HG03066 (cell line): ENCODE results near the gene TARS3.
"Not testable (repeated sequence)": the region's sequence is repeated elsewhere in the genome, so short reads cannot be mapped to it uniquely, and the experiment has no call there.

Source experiments
- ATAC-seq: cut with Tn5 transposase; IDR thresholded peaks from one replicate; pipeline ENCODE4 v1.9.1; 2021; ENCODE audit warnings: low read depth; ENCODE audit not compliant: unreplicated experiment

Gene TARS3

GRCh38 chr15:101723874-101724674 is at the start of gene TARS3:
TARS3 (minus strand) TSS chr15:101724473; CDS start chr15:101724387, 86 bp downstream.
- ATAC-seq = peak; percentile 79

DNA sequence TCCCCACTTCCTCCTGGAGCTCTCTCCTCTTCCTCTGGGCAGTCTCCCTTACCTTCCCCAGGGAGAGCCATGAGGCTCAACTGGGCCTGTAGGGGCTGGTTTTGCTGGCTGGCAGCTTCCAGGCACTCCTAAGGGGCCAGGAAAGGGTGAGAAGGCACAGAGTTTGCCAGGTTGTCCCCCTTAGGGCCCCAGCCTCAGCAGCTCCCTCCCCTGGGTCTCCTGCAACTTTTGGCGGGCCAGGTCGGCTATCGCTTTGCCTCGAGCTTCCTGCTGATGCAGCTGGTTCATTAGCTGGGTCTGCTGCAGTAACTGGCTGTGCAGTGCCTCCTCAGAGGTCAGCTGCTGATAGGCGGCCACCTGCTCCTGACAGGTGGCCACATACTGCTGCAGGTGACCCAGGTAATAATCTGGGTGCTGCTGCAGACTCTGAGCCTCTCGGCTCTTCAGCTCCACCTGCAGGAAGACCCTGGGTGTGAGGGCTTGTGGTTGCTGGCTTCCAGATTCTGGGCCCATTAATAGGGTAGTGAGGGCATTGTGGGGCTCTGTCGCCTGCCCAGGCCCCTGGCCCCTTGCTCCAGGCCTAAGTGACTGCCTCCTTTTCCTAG is 49.3 kb upstream of the TARS3 start:
- no peak for ATAC-seq

DNA sequence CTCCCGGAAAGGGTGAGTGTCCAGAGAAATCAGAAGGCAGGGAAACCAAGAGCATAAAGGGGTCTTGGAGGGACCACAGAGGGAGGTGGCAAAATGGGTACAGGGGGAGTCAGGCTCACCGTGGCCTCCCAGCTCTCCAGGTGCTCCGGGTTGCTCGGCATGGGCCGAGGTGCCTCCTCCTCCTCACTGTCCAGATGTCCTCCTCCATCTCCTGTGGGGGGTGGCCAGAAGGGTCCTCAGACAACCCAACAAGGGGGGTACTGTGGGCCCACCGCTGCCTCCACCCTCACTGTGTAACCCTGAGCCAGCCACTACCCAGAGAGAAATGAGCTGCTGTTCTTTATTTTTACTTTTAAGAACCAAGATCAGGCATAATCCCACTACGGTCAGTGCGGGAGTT is 48.6 kb upstream of the TARS3 start:
- ATAC-seq = no peak

DNA sequence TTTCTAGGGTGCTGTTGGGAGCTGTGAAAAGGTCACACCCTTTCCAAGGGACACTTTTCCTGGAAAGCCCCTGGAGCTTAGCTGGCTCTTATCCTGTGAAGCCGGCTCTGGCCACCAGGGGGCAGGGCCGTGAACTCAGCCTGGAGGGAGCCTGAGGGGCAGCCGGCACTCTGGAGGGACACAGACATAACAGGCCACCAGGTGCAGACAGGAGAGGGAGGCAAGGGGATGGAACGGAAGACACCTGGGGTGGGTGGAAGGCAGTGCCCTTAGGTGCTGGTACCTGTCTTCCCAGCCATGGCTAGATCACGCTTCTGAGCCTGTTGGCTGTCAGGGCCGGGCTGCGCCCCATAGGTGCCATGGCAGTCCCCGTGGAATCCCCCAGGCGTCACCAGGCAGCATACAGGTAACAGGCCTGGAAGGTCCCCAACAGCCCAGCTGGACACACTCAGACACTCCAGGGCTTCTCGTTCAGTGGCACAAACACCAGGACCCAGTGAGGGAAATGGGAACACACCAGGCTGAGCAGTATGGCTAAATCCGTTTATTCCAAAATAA is 42.9 kb upstream of the TARS3 start:
- ATAC-seq = not testable (repeated sequence)

DNA sequence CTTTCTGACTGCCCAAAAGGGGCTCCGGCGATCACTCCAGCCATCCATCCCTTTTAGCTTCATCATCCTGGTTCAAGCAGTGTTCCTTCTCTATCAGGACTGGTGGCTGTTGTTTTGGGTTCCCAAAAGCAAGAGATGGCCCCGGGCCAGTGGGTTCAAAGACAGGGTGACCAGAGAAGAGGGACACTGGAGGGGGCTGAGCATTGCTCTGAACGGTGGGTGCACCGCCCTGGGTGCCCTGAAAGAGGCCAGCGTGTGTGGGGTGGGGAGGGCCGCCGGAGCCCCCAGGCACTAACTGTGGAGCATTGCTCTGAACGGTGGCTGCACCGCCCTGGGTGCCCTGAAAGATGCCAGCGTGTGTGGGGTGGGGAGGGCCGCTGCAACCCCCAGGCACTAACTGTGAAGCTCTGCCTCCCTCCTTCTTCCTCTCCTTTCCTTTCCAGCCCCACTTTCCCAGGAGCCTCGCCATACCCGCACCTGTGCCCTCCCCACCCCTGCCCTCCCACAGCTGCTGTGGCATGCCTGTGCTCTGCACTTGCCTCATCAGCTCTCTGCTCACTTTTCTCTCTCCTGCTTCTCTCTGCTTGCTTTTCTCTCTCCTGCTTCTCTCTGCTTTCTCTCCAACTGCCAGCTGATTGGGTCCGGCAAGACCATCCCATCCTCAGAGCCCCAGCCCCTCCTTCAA is 41.6 kb upstream of the TARS3 start:
- ATAC-seq = no peak

GRCh38 chr15:101765340-101765671 is 41.0 kb upstream of the TARS3 start:
- not testable (repeated sequence) for ATAC-seq

GRCh38 chr15:101764669-101765339 is 40.5 kb upstream of the TARS3 start:
- not testable (repeated sequence) for ATAC-seq

GRCh38 chr15:101746716-101747082 is 22.4 kb upstream of the TARS3 start:
- peak; percentile 36 for ATAC-seq

GRCh38 chr15:101734837-101735236 is 10.6 kb upstream of the TARS3 start:
- not testable (repeated sequence) for ATAC-seq

DNA sequence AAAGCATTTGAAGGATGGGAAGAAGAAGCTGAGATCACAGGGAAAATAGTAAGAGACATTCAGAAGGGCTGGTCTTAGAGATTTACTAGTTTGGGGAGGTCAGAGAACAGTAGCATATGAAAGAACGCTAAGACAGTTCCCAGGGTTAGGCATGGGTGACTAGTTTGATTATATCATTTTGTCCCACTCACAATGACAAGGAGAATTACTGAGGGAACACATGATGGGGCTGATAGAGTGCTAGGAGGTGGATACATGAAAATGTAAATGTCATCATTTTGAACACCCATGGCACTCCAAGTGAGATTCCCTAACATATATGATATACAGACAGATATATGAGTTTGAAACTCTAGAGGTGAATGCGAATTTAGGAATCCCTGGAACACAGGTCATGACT is 9.3 kb upstream of the TARS3 start:
- no peak for ATAC-seq

GRCh38 chr15:101732772-101733171 is 8.5 kb upstream of the TARS3 start:
- ATAC-seq = no peak

- ATAC-seq = no peak
Observed at GRCh38 chr15:101731746-101732145, 7.5 kb upstream of the TARS3 start.

GRCh38 chr15:101727186-101727585 is 2.9 kb upstream of the TARS3 start:
- ATAC-seq = no peak

GRCh38 chr15:101725073-101725472 is 800 bp upstream of the TARS3 start:
- no peak for ATAC-seq

DNA sequence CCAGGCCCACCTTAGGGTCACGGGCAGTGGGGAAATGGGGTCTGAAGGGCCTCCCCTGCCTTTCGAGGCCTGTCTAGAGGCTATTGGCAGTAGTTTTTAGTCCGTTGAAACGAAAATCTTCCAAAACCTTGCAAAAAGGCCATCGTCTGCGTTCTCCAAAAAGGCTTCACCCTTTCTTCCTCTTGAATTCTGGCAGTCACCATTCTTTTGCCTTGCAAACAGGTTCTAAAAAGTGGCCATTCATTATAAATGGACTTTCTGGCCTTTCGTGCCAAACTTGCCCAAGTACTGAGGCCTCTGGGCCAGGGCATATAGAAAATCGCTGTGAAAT is 367 bp upstream of the TARS3 start:
- ATAC-seq = no peak

GRCh38 chr15:101723171-101723873 is 951 bp downstream of the TARS3 start:
- ATAC-seq = no peak

DNA sequence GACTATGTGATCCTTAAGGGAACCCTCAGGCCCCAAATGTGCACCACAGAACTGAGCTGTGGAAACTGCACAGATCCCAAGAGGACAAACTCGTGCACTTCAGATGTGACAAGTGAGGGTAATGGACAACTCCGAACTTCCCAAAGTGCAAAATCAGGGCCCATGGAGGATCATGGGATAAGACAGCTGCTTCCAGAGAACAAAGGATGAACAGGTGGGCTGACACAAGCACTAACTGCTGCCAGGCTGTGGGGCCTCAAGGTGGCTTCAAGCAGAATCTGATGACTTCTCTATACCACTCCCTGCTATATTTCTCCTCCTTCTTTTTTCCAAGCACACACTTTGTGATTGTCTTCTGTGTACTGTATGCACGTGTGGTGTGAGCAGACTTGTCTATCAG is 5.4 kb downstream of the TARS3 start:
- no peak for ATAC-seq

GRCh38 chr15:101712078-101712477 is 12.2 kb downstream of the TARS3 start:
- ATAC-seq = no peak

DNA sequence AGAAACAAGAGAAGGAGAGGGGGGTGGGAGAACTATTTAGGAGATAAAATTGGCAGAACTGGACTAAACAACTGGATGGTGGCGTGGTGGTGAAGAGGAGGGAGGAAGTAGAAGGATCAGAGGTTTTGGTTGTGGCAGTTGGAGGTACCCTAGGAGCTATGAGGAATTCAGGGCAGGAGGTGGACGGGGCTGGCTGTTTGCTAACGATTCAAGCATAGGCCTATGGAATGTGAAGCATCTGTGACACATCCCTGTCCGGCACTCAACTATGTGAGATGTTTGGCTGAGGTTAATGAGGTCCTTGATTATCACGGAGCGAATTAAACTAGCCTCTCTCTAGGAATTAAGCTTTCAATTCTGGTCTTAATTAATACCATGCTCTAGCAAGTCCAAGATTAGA is 13.5 kb downstream of the TARS3 start:
- no peak for ATAC-seq

- ATAC-seq = no peak
Observed at GRCh38 chr15:101709466-101709865, 14.8 kb downstream of the TARS3 start.
